ENCODE measurements around the gene FBLIM1.

Gene FBLIM1

GRCh38 chr1:15758343-15758931 lies at the start of gene FBLIM1:
Gene FBLIM1, plus strand, starts transcription at chr1:15758795. Its CDS starts 6,189 bp downstream, at chr1:15764984.
- peak; percentile 14 for DNase-seq
- in situ Hi-C loops (cut with HindIII; ENCODE audit: low pct_ligation_motif_present, low pct_unique_long_range_greater_than_20kb, low sequenced_read_pairs), result no loop called here

- in situ Hi-C loops (cut with HindIII; ENCODE audit: low pct_ligation_motif_present, low pct_unique_long_range_greater_than_20kb, low sequenced_read_pairs), result no loop called here
- DNase-seq, result no peak
Measured at GRCh38 chr1:15709226-15709625, 49.4 kb upstream of the FBLIM1 start.

- in situ Hi-C loops (cut with HindIII; ENCODE audit: low pct_ligation_motif_present, low pct_unique_long_range_greater_than_20kb, low sequenced_read_pairs), result no loop called here
- DNase-seq, result no peak
Measured at GRCh38 chr1:15712168-15712567, 46.4 kb upstream of the FBLIM1 start.

- DNase-seq, result no peak
- in situ Hi-C loops (cut with HindIII; ENCODE audit: low pct_ligation_motif_present, low pct_unique_long_range_greater_than_20kb, low sequenced_read_pairs), result no loop called here
Measured at GRCh38 chr1:15714406-15715136, 44.0 kb upstream of the FBLIM1 start.

DNA sequence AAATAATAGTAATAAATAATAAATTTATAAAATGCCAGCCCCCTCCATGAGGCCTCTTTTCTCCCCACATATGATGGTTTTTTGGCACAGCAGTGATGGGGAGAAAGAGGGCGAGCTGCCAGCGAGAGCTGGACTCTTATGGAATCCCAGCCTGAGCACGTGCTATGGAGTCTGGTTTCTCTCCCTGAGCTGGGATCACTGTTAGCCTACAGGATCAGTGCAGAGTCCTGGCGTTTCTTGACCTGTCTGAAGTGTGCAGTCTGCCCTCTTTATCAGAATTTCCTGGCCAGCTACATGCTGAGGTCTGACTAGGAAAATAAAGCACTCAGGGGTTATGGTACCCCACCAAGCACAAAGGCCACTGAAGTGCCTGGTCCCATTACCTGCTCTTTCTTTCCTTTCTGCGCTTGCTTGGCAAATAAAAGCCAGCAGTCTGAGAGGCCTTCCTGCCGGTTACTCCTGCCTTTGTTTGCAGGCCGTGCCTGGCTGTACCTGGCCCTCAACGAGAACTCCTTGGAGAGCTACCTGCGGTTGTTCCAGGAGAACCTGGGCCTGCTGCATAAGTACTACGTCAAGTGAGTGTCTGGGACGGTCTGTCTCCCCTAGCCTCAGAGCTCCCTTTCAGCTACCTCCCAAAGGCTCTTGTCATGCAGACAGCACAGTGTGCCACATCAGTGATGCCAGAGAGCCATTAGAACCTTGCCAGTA lies 41.0 kb upstream of the FBLIM1 start:
- DNase-seq, result no peak
- in situ Hi-C loops (cut with HindIII; ENCODE audit: low pct_ligation_motif_present, low pct_unique_long_range_greater_than_20kb, low sequenced_read_pairs), result no loop called here

- no peak for DNase-seq
- in situ Hi-C loops (cut with HindIII; ENCODE audit: low pct_ligation_motif_present, low pct_unique_long_range_greater_than_20kb, low sequenced_read_pairs), result no loop called here
Measured at GRCh38 chr1:15718199-15718601, 40.4 kb upstream of the FBLIM1 start.

GRCh38 chr1:15719381-15720120 lies 39.0 kb upstream of the FBLIM1 start:
- no peak for DNase-seq
- in situ Hi-C loops (cut with HindIII; ENCODE audit: low pct_ligation_motif_present, low pct_unique_long_range_greater_than_20kb, low sequenced_read_pairs), result no loop called here

DNA sequence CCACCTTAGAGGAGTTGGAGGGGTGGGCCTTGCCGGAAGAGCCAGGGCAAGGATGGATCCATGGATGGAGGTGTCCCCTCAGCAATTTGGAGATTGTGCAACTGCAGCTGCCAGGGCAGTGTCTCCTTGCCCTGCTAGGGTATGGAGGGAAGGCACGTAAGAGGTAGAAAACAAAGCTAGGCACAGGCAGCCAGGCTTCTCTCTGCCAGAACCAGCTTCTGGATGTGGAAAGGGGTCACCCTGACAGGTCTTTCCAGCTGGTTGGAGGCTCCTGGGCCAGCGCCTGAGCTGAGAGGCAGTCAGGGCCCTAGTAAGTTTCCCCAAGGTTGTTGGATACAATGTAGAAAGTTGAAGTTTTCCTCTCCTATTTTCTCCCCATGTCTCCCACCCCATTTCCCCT lies 37.7 kb upstream of the FBLIM1 start:
- DNase-seq, result no peak
- in situ Hi-C loops (cut with HindIII; ENCODE audit: low pct_ligation_motif_present, low pct_unique_long_range_greater_than_20kb, low sequenced_read_pairs), result no loop called here

DNA sequence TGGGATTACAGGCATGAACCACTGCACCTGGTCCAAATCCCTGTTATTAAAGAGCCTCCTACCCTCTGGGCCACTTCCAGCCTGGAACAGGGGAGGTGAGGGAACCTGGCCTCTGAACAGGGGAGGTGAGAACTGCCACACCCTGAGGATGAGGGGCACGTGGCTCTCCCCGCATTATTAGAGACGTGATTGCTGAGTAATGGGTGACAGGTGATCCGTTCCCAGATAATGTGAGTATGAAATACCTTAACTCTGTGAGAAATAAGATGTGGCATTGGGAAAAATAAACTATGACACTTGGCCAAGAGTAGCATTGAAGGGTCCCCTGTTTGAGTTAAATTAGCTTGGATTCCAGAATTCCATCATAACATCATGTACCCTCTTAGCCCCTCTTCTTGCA lies 36.2 kb upstream of the FBLIM1 start:
- in situ Hi-C loops (cut with HindIII; ENCODE audit: low pct_ligation_motif_present, low pct_unique_long_range_greater_than_20kb, low sequenced_read_pairs), result no loop called here
- no peak for DNase-seq

GRCh38 chr1:15722836-15723532 lies 35.6 kb upstream of the FBLIM1 start:
- in situ Hi-C loops (cut with HindIII; ENCODE audit: low pct_ligation_motif_present, low pct_unique_long_range_greater_than_20kb, low sequenced_read_pairs), result no loop called here
- DNase-seq, result no peak

GRCh38 chr1:15723631-15724246 lies 34.9 kb upstream of the FBLIM1 start:
- DNase-seq, result no peak
- in situ Hi-C loops (cut with HindIII; ENCODE audit: low pct_ligation_motif_present, low pct_unique_long_range_greater_than_20kb, low sequenced_read_pairs), result no loop called here

GRCh38 chr1:15724949-15725880 lies 33.4 kb upstream of the FBLIM1 start:
- DNase-seq, result no peak
- in situ Hi-C loops (cut with HindIII; ENCODE audit: low pct_ligation_motif_present, low pct_unique_long_range_greater_than_20kb, low sequenced_read_pairs), result no loop called here

DNA sequence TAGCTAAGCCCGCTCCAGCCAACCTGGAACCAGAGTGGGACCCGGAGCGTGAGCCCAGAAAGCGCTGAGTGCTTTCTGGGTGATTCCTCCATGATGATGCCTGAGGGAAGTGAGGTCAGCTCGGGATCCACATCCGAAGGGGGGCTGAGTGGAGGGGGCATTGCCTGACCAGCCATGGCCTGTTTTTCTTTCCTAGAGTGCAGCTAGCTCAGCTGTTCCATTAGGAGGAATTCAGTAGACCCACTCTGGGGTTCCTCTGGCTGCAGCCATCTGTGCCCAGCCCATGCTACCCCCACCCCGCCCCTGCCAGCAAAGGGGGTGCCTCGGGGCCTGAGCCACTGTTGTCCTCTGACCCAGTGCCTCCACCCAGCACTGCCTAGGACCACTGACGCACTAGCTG lies 32.1 kb upstream of the FBLIM1 start:
- DNase-seq, result no peak
- in situ Hi-C loops (cut with HindIII; ENCODE audit: low pct_ligation_motif_present, low pct_unique_long_range_greater_than_20kb, low sequenced_read_pairs), result no loop called here

- DNase-seq, result no peak
- in situ Hi-C loops (cut with HindIII; ENCODE audit: low pct_ligation_motif_present, low pct_unique_long_range_greater_than_20kb, low sequenced_read_pairs), result no loop called here
Measured at GRCh38 chr1:15727021-15727420, 31.6 kb upstream of the FBLIM1 start.

GRCh38 chr1:15727424-15727823 lies 31.2 kb upstream of the FBLIM1 start:
- in situ Hi-C loops (cut with HindIII; ENCODE audit: low pct_ligation_motif_present, low pct_unique_long_range_greater_than_20kb, low sequenced_read_pairs), result no loop called here
- DNase-seq, result no peak

DNA sequence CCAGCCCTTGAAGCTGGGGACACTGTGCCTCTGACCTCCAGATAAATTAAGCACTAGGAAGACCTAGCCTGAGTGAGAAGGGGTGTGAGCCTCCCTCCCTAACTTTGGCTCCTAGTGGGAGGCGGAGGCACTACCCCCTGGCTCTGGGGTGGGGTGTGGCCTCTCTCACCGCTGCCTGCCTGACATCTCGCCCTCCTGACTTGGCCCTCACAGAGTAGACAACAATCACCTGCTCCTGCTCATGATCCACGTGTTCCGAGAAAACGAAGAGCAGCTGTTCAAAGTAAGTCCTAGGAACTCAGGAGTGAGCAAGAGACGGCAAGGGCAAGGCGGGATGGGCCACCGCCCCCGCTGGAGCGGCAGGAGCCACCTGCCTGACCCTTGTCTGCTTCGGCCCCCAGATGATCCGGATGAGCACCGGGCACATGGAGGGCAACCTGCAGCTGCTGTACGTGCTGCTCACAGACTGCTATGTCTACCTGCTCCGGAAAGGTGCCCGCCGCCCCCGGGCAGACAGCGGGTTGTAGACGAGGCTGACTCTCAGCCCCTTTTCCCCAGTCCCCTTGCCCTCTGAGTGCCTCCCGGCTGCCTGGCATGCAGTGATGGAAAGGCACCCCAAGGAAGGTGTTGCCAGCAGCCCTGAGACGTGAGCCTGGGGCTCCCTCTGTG lies 30.6 kb upstream of the FBLIM1 start:
- no peak for DNase-seq
- in situ Hi-C loops (cut with HindIII; ENCODE audit: low pct_ligation_motif_present, low pct_unique_long_range_greater_than_20kb, low sequenced_read_pairs), result no loop called here
